HT-29 (cell line): ENCODE data around the gene MINDY3. TPM values are rescaled to one million over a fixed set of nuclear protein-coding genes. Genes with fewer than 3 reads are reported as not detected.
"Not testable (repeated sequence)": the region's sequence is repeated elsewhere in the genome, so short reads cannot be mapped to it uniquely, and the experiment has no call there.

Experiments used
- DNase-seq: peaks from one replicate; pipeline ENCODE4 v3.0.0-alpha.2; 2015; ENCODE audit warnings: low spot score
- total RNA-seq: library from RNA; depleted of rRNA; stranded (reverse); fragments of >200 nt; shearing (Covaris generic); gene quantifications from 2 replicates; pipeline ENCODE4 v1.2.3, GENCODE V29; 2014; rRNA removed

MINDY3 gene
- 6.3 and 8.8 TPM in 2 replicates for total RNA-seq

DNA sequence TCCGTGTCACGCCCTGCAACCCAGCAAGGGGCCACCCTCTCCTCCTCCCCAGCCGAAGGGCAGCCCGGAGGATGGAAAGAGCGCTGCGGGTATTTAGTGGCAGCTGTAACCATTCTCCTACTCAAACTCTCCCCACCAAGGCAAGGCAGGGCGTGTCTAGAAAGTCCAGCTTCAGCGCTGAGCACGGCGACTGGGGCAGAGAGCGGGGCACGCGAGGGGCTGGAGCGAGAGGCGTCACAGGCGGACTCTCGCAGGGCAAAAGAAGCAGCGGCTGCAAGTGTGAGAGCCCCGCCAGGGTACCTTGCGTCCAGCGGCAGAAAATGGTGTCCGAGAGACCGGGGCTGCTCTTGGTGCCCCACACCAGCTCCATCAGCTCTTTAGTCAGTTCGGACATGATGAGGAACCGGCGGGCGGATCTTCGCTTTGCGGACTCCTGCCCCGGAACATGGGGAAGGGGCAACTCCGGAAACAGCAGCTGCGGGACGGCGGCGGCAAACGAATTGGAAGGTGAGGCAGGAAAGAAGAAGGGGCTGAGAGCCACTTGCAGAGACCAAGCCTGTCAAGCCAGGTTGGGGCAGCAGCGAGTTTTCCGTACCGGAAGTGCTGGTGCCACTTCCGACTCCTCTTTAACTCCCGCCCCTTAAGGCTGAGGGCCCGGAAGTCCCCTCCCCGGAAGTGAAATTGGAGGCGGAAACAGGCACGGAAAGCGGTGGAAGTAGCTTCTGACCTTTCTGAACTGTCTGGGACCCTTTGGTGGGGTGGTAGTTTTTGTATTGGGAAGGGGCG is at the start of gene MINDY3:
Gene MINDY3 (minus strand): TSS at position 602 of the 786 bp plus-strand sequence. CDS start 208 bp downstream, at position 394.
- peak; percentile 85 for DNase-seq

DNA sequence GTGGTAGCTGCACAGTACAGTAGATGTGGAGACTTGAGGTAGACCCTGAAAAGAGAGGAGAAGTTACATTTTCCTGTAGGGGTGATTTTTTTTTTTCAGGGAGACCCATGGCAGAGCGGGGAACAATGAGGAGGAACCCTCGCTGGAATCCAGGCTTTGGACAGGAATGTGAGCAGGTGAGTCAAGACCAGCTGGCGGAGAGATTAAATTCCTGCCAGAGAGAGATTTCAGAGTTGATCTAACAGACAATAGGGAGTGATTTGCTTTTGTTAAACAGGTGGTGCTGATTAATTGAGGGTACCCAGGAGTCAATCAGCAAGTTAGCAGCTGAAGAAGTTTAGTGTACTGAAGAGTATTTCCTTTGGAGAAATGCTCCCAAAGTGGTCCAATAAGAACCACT is 41.6 kb upstream of the MINDY3 start:
- DNase-seq, result no peak

DNA sequence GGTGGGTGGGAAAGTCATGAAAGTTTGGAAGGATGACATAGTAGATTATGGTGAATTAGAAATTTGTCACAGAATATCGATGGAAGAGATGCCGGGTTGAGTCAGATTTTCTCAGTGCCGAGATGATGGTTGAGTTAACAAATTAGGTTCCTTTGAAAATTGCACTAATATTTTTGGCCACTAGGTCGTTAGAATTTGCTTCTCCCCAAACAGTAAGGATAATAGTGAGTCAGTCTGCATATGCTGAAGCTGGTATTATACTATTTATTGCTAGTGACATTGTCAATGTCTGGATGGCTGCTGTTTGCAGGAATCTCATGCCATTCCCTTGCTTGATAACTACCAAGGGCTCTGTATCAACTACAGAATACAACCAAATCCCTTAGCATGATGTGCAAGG is 37.7 kb upstream of the MINDY3 start:
- peak; percentile 32 for DNase-seq

DNA sequence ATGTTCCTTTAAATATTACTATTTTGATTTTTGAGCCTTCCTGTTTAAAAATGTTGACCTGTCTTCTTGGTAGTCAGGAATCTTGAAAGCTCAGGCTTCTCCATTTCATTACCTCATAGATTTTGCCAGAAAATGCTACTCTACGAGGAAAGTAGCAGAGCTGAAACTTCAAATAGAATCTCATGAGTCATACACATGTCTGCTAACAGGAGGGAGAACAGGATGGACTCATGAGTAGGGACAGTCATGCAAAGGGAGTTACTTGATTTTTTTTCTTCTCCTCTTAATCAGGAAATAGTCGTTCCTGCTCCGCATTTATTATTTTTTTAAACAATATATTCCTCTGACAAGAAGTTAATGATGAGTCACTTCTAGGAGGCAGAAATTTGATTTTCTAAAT is 37.0 kb upstream of the MINDY3 start:
- no peak for DNase-seq

DNA sequence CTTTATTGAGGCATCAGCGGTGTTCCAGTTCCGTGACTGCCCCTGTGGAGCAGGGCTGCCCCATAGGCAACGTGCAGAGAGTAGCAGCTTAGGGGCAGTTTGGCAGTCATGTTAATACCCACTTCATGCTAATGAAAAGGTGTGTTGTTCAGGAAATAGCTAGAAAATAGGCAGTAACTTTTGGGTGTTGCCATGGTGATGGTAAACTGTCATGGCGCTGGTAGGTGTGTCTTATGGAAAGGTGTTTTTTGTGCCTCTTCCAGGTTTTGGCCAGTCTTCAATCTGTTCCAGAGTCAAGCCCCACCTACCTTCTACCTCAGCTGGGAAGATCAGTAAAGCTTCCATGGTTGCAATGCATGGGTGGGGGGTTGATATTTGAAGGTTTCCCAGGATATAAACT is 36.3 kb upstream of the MINDY3 start:
- no peak for DNase-seq

DNA sequence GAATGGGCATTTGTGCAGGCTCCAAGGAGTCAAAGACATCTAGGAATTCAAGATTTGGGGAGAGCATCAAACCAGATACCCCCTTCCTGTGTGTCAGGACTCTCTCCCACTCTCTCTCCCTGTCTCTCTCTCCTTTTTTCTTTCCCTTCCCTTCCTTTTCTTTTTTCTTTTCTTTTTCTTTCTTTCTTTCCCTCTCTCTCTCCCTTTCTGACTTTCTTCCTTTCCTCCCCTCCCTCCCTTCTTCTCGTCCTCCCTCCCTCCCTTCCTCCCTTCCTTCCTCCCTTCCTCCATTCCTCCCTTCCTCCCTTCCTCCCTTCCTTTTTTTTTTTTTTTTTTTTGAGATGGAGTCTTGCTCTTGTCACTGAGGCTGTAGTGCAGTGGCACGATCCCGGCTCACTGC is 24.1 kb upstream of the MINDY3 start:
- DNase-seq, result no peak

DNA sequence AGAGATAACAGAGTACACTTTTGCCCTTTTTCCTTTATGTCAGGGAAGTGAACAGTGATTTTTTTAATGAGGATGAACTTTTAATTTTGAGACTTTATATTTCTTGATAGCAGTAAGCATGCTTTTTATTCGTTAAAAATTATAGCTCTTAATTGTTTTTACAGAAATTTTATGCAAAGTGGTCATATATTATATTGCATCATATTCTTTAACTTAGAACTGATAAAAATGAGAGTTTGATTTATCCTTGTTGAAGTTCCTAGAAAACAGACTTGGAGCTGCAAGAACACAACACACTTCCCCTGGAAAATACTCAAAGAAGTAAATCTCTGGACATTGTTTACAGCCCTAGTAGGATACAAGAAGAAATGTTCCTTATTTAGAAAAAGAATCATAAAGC is 21.2 kb upstream of the MINDY3 start:
- DNase-seq, result no peak

DNA sequence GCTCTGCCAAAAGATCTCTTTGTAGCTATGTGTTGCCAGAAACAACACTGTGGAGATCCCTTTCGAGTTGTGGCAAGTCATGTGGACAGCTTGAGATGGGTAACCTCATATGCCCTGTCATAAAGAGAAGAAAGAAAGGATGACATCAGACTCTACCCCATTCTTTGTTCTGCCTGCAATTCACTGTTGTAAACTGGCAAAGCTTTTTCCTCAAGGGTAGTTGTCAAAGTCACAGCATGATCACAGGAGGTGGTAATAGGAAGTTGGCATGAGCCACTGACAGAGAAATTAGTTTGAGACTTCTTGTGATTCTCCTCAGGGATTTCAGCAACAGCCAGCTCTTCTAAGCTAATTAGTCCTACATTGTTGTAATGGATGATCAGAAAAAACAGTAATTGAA is 19.4 kb upstream of the MINDY3 start:
- DNase-seq, result no peak

DNA sequence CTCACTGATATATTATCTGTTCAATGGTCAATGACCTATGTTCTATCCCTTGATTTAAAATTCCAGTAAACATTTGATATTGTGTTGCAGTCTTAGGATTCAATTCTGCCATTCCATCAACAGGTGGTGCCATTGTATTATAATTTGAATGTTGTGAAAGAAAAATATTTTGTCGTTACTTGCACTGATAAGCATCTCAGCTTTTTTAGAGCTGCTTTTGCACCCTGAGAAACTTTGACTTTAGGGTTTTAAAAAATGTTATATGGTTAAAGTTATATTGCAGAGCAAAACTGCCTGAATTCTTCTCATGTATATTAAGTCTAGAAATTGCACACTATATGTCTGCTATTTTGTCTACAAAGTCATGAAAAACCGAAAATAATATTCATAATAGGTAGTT is 18.8 kb upstream of the MINDY3 start:
- peak; percentile 45 for DNase-seq

DNA sequence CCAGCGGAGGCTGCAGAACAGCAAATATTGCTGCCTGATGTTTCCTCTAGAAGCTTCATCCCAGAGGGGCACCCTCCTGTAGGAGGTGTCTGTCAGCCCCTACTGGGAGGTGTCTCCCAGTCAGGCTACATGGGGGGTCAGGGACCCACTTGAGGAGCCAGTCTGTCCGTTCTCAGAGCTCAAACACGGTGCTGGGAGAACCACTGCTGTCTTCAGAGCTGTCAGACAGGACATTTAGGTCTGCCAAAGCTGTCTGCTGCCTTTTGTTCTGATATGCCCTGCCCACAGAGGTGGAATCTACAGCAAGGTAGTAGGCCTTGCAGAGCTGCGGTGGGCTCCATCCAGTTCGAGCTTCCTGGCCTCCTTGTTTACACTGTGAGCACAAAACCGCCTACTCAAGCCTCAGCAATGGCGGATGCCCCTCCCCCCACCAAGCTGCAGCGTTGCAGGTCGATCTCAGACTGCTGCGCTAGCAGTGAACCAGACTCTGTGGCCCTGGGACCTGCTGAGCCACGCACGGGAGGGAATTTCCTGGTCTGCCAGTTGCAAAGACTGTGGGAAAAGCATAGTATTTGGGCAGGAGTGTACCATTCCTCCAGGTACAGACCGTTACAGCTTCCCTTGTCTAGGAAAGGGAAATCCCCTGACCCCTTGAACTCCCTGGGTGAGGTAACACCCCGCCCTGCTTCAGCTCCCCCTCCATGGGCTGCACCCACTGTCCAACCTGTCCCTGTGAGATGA is 17.7 kb upstream of the MINDY3 start:
- DNase-seq, result no peak

DNA sequence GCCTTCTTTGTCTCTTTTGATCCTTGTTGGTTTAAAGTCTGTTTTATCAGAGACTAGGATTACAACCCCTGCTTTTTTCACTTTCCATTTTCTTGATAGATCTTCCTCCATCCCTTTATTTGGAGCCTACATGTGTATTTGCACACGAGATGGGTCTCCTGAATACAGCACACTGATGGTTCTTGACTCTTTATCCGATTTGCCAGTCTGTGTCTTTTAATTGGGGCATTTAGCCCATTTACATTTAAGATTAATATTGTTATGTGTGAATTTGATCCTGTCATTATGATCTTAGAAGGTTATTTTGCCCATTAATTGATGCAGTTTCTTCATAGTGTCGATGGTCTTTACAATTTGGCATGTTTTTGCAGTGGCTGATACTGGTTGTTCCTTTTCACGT is 16.0 kb upstream of the MINDY3 start:
- not testable (repeated sequence) for DNase-seq

DNA sequence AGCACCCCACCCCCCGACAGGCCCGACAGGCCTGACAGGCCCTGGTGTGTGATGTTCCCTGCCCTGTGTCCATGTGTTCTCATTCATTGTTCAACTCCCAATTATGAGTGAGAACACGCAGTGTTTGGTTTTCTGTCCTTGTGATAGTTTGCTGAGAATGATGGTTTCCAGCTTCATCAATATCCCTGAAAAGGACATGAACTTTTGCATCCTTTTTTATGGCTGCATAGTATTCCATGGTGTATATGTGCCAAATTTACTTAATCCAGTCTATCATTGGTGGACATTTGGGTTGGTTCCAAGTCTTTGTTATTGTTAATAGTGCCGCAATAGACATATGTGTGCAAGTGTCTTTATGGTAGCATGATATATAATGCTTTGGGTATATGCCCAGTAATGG is 12.3 kb upstream of the MINDY3 start:
- DNase-seq, result not testable (repeated sequence)

DNA sequence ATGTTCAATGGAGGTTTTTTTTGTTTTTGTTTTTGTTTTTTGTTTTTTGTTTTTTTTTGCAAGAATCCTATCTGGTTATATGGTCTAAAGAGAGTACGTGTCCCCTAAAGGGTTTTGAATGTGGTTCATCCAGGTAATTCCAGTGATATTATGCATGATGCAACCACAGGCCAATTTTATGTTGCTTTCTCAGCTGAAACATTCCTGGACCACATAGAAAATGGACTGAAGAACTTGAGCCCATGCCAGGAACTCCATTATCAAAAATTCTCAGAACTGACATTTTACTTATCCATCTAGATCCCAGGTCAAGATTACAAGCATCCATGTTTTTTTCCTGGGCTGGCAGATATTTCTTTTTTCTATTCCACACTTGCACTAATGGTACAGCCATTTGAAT is 11.5 kb upstream of the MINDY3 start:
- no peak for DNase-seq

DNA sequence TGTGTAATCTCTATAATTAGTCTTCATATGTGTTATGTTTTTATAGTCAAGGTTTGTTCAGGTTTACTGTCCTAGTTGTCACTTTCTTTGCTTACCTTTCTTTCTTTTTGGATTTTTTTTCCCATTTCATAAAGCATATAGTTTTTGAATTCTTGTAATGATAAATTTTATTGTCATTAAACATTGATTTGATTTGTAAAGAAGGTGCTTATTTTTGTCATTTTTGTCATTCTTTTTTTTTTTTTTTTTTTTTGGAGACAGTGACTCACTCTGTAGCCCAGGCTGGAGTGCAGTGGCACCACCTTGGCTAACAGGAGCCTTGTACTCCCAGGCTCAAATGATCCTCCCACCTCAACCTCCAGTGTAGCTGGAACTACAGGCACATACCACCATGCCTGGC is 9.6 kb upstream of the MINDY3 start:
- no peak for DNase-seq

DNA sequence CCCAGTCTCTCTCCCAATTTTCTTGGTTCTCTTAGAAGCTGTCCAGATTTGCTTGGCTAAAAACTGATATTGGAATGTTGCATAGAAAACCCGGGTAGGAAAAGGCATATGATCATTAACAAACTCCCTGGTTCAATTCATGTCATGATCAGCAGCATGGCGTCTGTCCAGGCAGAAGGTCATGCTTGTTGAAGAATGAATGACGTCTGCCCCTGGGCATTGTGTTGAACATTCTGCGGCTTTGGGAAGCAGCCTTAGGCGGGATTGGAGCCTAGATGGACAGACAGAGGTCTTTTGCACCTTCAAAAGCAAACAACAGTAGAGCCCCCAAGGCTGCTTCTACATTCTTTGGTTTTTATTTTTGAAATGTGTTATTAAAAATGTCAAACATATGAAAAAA is 7.7 kb upstream of the MINDY3 start:
- no peak for DNase-seq

DNA sequence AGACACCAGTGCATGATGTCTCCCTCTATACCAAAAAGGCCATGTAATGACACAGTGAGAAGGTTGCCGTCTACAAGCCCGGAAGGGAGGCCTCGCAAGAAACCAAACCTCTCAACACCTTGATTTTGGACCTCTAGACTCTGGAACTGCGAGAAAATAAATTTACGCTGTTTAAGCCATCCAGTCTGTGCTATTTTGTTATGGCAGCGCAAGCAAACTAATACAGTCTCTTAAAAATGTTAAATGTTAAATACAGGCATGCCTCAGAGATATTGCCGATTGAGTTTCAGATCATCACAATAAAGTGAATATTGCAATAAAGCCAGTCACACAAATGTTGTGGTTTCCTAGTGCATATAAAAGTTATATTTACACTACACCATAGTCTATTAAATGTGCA is 5.0 kb upstream of the MINDY3 start:
- DNase-seq, result no peak

DNA sequence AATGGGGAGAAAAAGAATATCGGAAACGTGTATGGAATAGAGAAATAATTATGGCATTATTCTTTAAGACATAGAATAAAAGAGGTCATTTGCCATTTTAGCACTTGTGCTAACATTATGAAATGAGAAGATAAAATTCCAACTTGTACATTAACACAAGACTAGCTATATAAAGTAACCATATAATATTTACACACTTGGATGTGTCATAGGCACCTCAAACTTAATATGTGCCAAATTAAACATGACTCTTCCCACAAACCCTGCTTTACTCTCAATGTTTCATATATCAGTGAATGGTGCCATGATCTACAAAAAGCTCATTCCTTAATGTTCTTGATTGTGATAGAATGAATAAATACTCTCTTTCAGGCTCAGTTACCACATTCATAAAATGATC is 4.1 kb upstream of the MINDY3 start:
- DNase-seq, result no peak

DNA sequence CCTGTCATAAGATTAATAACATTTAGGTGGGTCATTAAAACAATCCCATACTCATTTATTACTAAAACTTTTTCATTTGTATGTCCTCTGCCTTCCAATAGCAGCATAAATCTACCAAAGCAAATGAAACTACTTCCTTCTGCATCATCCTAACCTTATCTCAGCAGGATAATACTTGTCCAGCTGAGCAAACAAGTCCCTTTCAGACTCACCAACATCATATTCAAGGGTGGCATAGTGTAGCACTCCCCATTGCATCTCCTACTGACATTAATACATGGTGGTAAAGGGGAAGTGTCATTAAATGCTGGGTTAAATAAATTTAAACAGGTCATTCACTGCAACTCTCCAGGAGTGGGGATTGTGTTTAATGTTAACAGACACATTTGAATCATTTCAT is 3.4 kb upstream of the MINDY3 start:
- no peak for DNase-seq

DNA sequence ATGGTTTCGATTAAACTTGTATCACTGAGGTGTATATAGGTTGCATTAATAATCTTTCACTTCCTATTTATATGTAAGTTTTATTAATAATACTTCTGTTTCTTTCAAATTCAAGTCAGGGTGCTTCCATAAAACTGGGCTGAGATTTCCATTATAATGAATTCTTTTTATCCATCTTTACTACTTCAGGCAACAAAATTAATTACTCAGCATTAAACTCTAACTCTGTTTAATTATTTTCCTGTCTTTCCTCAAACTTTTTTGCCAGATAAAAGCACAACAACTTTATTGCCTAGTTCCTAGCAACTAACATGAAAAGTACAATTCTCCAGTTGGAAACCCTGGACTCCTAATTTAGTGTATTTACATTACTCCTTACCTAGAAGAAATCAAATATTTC is 3.0 kb upstream of the MINDY3 start:
- no peak for DNase-seq

DNA sequence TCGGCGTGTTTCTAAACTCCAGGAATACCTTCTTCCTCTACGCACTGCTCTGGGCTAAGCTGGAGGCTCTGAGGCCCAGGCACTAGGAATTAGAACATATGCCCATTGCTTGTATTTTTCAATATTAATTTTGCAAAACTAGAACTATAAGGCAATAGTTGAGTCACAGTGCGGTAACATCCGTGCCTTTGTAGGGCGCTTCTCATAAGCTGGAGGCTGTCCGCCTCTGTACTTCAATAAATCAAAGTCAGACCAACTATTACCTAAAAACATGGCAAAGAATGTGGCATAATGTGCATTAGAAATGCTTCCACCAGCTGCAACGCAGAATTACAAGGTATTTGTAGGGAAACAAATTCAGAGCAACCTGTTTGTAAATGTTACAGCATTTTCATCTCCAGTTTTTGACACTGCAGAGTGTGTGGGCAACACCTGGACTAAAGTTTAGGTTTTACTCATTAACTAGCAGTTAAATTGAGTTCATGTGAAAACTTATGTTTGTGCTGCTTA is 440 bp upstream of the MINDY3 start:
- no peak for DNase-seq

DNA sequence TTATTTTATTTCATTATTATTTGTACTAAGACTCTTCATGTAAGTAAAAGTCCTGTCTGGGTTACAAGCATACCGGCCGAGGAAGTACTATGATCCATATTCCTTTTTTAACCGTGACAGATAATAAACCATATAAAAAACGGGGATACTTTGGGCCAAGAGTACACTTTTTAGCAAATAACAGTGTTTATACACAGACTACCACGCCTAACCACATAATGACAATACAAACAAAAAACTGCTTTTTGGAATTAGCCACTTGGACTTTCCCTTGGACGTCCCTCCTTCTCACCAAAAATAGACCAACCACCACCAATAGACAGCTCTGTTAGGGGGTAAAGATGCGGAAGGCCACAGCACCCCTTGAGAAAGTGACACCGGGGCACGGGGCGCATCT is 800 bp downstream of the MINDY3 start:
- DNase-seq, result no peak

DNA sequence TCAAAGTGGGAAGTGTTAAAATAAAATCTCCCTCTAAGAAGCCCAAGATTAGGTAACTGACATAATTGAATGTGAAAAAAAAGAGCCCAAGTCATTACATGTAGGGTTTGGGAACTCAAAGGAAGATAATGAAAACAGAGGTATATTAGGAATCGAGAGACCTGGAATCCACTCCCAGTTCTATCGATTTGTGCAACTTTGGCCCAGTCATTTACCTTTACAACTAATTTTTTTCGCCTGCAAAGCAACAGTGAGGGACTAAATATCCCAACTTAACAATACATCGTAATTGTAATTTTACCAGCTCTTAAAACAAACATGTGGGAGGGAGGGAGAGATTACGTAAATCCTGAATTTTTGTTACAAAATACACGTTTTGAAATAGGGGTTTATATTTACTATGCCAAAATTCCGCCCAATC is 1.4 kb downstream of the MINDY3 start:
- no peak for DNase-seq

DNA sequence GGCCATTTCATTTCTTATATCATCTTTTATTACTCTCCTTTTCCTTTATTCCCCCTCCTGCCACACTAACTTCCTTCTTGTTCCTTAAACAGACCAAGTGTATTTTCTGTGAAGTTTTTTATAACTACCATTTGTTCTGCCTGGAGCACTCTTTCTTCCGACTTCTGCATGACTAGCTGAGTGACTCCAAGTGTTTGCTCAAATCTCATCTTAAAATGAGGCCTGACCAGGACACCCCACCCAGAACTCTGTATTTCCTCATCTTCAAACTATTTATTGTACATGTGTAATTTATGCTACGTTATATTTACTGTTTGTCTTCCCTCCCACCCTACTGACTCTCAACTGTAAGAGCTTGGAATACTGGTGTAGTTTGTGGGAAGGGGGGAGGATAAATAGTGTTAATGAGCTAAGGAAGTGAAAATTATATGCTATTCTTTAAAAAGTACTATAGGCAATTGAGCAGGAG is 3.2 kb downstream of the MINDY3 start:
- no peak for DNase-seq
